HepG2 (cell line): ENCODE data around the gene SAMD4B. TPM values are rescaled to one million over a fixed set of nuclear protein-coding genes. Genes with fewer than 3 reads are reported as not detected.
A peak's percentile ranks its signal among the peaks of the same experiment; 100 is the strongest.

Experiments used
- HES4 ChIP-seq: sonication (generic); formaldehyde crosslinking; IDR thresholded peaks from 2 replicates; pipeline ENCODE4 v1.9.0; 2021; ENCODE audit warnings: mild to moderate bottlenecking, missing genetic modification reagents, borderline replicate concordance
- ZNF318 ChIP-seq: sonication (generic); formaldehyde crosslinking; IDR thresholded peaks from 2 replicates; pipeline ENCODE4 v1.4.0; 2020; ENCODE audit warnings: mild to moderate bottlenecking, missing genetic modification reagents
- polyA plus RNA-seq, 8 experiments: library from polyadenylated mRNA; depleted of rRNA in 3 of 8; stranded (reverse) in 7 of 8; unstranded in 1 of 8; fragments of >200 nt; fragmentation: Illumina TruSeq in 4 of 8; extraction: Trizol in 4 of 8; gene quantifications; 2 replicates each; pipeline versions ENCODE4 v1.2.1 to v1.2.3, GENCODE V29; 2011 to 2016; ENCODE audit warnings: low read depth in 4 of 8, missing spikeins in 1 of 8, mixed read lengths in 1 of 8; ENCODE audit not compliant: insufficient read depth in 1 of 8
- total RNA-seq, 5 experiments: library from RNA; depleted of rRNA; stranded (reverse); fragments of >200 nt; fragmentation: Illumina TruSeq; extraction: Trizol; gene quantifications; 2 replicates each; pipeline ENCODE4 v1.2.3, GENCODE V29; 2016; ENCODE audit warnings: low read depth in 1 of 5

SAMD4B gene
- total and polyA plus RNA-seq, 2 of the 13 experiments (the other 11 are each of a cell fraction or from before 2014, with no cell fraction given), result 26.0 to 31.8 TPM

GRCh38 chr19:39427707-39428106 lies 85.5 kb downstream of the SAMD4B start (continued):
- 0 out of 2 replicates have a peak, but pooled peaks have one; percentile 52 for TF ChIP-seq ZNF318
- 0 out of 2 replicates have a peak, but pooled peaks have one; percentile 38 for TF ChIP-seq HES4
